GM12874 (cell line): ENCODE measurements around the gene RGP1.

Experiments used
- CTCF ChIP-seq: IDR thresholded peaks from 2 replicates; pipeline ENCODE4 v1.5.1; 2011; ENCODE audit warnings: low read depth, mild to moderate bottlenecking, control low read depth, low read length, moderate library complexity; ENCODE audit not compliant: insufficient read depth

Gene RGP1, protein sequence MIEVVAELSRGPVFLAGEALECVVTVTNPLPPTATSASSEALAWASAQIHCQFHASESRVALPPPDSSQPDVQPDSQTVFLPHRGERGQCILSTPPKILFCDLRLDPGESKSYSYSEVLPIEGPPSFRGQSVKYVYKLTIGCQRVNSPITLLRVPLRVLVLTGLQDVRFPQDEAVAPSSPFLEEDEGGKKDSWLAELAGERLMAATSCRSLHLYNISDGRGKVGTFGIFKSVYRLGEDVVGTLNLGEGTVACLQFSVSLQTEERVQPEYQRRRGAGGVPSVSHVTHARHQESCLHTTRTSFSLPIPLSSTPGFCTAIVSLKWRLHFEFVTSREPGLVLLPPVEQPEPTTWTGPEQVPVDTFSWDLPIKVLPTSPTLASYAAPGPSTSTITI

GRCh38 chr9:35748858-35749514, at the start of gene RGP1, which contains the start of gene GBA2:
Gene RGP1 (plus strand): TSS chr9:35749287. CDS start chr9:35749756, 469 bp downstream.
Gene GBA2 (minus strand): TSS chr9:35749228. CDS start chr9:35748704, 524 bp downstream.
- no peak for TF ChIP-seq CTCF

GRCh38 chr9:35700031-35700430, 49.1 kb upstream of the RGP1 start:
- TF ChIP-seq CTCF, result no peak

GRCh38 chr9:35700942-35701341, 48.1 kb upstream of the RGP1 start:
- no peak for TF ChIP-seq CTCF

DNA sequence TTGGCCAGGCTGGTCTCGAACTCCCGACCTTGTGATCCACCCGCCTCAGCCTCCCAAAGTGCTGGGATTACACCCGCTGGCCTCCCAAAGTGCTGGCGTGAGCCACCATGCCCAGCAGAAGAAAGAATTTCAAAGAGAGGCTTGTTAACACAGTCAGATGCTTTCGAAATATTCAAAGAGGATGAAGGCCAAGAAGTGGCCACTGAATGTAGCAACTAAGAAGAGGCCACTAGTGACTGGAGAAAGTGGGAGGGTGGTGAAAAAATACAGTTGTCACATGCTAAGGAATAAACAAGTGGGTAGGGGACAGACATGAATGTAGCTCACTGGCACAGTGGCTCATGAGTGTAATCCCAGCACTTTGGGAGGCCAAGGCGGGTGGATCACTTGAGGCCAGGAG, 46.4 kb upstream of the RGP1 start:
- TF ChIP-seq CTCF, result no peak

- no peak for TF ChIP-seq CTCF
Measured at GRCh38 chr9:35703906-35704672, 45.0 kb upstream of the RGP1 start.

DNA sequence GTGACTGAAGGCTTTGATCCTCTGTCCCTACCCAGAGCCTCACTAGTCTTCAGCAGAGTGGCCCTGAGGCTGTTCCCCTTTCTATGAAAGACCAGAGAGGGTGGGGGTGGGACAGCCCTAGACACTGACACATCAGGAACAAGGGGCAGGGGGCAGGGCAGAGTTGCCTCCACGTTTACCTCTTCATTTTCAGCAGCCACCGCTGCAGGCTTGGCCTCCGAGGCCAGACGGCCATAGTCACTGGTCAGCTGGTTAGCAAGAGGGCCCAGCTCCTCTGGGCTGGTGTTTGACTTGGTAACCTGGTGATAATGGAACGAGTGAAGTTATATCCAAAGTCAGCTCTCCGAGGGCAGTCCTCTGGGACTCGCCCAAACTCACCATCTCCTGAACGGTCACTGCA, 43.7 kb upstream of the RGP1 start:
- no peak for TF ChIP-seq CTCF

GRCh38 chr9:35705836-35706430, 43.2 kb upstream of the RGP1 start:
- TF ChIP-seq CTCF, result no peak
